Measurements from ENCODE around the gene ITPA.

ITPA gene

DNA sequence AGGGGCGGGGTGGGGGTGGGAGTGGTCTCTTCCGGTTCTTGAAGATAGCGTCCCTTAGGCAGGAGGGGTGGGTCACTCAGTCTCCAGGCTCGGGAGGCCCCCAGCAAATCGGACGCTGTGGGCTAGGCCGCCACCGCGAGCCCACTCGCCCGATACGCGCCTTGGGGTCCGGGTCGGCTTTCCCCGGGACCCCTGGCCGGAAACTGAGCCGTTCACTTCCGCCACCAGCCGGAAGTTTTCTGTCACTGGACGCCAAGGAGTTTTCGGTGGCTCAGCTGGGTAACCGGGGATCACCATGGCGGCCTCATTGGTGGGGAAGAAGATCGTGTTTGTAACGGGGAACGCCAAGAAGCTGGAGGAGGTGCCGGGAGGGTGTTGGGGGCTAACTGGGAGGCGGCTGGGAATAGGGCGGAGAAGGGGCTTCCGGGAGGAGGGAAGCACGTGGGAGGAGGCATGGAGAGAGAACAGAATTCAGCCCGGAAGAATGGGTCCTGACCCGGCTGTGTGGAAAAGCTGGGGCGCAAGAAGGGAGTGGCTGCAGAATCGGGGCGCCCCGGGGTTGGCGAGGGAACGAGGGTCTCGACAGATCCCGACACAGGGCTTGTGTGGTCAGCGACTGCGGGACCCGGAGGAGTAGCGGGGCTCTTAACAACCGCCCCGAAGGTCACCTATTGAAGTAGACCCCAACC, at the start of gene ITPA:
Gene ITPA (plus strand): TSS at position 242 of the 689 bp plus-strand sequence. CDS start 54 bp downstream, at position 296.
- DNase-seq = peak; percentile 21

DNA sequence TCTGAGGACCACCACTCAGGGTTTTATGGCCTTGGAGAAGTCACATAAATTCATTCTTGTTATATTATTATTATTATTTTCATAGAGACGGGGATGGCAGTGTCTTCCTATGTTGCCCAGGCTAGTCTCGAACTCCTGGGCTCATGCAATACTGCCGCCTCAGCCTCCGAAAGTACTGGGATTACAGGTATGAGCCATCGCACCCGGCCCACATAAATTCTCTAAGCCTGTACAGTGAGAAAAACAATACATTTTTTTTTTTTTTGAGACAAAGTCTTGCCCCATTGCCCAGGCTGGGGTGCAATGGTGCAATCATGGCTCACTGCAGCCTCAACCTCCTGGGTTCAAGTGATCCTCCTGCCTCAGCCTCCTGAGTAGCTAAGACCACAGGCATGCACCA, 48.9 kb upstream of the ITPA start:
- DNase-seq = no peak

- DNase-seq = no peak
These were observed 47.8 kb upstream of the ITPA start for GRCh38 chr20:3161316-3162079.

GRCh38 chr20:3162080-3162611, 47.2 kb upstream of the ITPA start:
- peak; percentile 90 for DNase-seq

DNA sequence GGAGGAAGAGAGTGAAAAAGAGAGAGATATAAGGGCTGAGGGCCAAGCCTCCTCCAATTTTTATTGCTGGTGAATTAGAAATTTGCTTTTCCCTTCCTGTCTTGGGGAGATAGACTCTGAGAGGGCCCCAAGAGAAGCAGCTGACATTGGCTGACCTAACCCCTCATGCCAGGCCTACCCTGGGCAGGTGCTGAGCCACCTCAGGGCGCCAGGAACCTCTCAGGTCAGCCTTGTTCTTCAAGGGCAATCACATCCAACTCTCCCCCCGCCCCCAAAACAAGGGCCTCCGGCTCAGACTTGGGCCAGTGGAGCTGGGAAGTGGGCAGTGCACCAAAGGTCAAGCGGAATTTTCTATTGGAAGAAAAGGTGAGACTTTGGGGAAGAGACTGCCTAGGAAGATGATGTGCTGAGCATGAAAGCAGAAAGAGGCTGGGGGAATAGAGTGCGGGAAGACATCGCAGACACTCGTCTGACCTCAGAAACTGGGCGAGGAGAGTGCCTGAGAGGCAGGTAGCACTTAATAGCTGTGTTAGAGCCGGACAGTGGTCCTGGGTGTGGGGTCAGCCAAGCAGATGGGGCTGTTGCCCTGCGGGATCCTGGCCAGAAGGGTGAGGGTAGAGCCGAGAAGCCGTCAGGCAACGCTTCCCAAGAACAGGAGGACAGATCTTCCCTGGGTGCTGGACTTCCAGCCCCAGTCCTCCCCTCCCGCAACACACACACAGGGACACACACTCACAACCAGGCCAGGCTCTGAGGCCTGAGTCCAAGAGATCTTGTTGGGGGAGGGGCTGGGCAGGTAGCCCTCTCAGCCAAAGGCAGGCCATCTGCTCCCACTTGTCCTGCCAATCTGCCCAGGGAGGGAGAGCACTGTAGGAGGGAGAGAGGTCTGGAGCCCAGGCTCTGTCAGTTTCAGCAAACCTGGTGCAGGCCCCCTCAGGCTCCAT, 45.9 kb upstream of the ITPA start:
- DNase-seq = peak; percentile 50

- DNase-seq = no peak
These were observed 45.1 kb upstream of the ITPA start for GRCh38 chr20:3164043-3164762.

- peak; percentile 29 for DNase-seq
These were observed 44.4 kb upstream of the ITPA start for GRCh38 chr20:3164763-3165410.

GRCh38 chr20:3165473-3166337, 43.6 kb upstream of the ITPA start:
- DNase-seq = peak; percentile 76

DNA sequence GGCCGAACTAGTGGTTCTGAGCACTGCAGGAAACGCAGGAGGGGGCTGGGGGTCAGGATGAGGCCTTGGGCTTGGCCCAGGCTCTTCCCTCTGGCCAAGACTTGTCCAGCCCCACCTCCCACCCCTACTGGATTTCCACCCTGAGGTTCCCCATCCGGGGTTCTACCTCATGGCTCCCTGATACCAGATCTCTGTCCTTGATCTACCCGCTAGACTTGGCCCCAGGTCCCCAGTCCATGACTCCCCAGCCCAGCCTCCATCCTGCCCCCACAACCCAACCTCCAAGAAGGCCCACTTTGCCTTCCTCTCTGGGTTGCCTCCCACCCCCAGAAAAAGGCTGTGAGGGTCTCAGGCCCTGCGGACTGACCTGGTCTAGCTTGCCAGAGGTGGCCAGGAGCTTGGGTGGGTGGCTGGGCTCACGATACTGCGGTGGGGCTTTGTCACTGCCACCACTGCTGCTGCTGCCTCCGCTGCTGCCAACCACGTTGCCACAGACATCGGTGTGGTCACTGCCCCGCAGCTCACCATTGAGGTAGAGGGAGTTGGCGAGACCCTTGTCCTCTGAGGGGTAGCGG, 42.9 kb upstream of the ITPA start:
- DNase-seq = no peak

GRCh38 chr20:3166913-3167342, 42.4 kb upstream of the ITPA start:
- no peak for DNase-seq

DNA sequence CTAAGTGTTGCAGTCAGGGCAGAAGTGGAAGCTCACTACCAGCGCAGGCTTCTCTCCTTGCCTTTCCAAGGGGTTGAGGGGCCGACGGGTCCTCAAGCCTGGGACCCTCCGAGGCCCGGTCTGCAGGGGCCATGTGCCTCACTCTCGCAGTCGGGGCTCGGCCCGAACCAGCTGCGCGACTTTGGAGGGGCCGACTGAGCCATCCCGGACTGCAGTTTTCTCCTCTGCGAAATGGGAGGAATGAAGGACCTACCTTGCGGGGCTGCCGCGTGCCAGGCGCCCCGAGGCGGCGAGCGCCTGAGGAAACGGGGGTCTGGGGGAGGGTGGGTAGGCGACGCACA, 41.6 kb upstream of the ITPA start:
- DNase-seq = no peak

DNA sequence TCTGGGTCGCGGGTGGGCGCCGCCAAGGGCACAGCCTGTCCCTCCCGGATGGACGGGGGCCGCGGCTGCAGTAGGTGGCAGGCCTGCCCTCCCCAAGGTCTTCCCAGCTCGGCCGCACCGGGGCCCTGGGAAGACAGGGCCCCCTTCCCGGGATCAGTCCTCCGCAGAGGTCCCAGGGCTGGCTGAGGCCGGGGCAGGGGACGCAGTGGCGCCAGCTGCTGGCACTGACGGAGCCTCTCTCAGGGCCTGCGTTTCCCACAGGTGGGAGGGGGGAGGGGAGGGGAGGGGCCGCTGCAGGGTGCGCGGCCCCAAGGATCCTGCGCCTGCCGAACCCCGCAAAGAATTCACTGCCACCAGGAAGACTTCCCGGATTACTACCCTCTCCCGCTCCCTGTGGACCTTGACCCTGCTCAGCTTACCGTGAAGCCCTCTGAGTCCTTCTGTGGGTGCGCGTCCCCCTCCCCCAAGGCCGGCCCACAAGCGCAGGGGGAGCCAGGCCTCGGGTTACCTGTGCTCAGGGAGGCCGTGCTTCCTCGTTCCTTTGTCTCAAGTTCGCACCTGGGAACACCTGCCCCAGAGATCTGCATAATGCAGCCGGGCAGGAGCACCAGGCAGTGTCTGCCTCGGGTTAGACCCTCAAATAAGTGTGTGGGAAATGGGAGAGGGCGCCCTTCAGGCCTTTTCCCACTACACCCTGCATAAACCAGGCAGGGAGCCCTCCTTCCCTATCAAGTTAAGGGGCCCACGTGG, 41.0 kb upstream of the ITPA start:
- no peak for DNase-seq

GRCh38 chr20:3168829-3169590, 40.3 kb upstream of the ITPA start:
- DNase-seq = no peak

DNA sequence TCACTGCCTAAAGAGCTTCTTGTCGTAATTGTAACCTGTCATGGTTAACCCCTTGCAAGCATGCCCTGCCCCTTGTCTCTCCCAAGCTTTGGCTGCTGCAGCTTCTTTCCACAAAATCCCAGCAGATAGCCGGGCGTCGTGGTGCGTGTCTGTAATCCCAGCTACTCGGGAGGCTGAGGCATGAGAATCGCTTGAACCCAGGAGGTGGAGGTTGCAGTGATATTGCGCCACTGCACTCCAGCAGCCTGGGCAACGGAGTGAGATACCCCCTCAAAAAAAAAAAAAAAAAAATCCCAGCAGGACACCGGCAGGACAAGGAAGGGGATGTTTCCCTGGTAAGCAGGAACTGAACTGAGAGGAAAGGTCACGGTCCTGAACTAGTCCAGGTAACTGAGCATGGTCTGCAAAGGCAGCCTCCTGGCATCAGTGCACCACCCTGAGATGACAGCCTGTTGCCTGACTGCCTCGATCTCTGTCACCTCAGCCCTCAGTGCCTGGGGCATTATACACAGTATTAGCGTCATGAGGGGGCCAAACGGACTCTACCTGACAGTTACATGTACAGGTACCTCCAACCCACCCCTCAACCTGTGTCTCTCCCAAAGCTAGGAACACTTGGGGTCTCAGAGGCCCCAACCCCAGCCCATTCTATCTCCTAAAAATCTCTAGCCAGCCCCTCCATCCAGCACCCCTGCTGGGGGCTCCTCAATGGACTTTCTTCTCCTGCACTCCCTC, 37.7 kb upstream of the ITPA start:
- no peak for DNase-seq

GRCh38 chr20:3172126-3172932, 37.0 kb upstream of the ITPA start:
- DNase-seq = no peak

GRCh38 chr20:3172933-3173609, 36.2 kb upstream of the ITPA start, which contains the start of gene LZTS3:
Gene LZTS3, minus strand, starts transcription at chr20:3173549. Its CDS starts 6,386 bp downstream, at chr20:3167163.
- DNase-seq = peak; percentile 38

All from DMS79 (cell line).